ENCODE measurements around the gene MAP2K5.
A peak's percentile ranks its signal among the peaks of the same experiment; 100 is the strongest.

MAP2K5 gene

GRCh38 chr15:67836477-67836876 lies 294.0 kb downstream of the MAP2K5 start:
- H3K9me3 ChIP-seq (ENCODE audit: control insufficient read depth, insufficient read depth, low read depth, low read length): no peaks in the 10 kb centered on the region
- H3K4me3 ChIP-seq (ENCODE audit: low read depth, low read length): no peak overlapping the region
- TF ChIP-seq ZNF660 (tag by site-specific recombination; IDR thresholded peaks at IDR 0.05): peak; percentile 69; the same call in 1 of the 2 replicates
- TF ChIP-seq ZXDB (tag by site-specific recombination; IDR thresholded peaks at IDR 0.05): 0 out of 2 replicates have a peak, but pooled peaks have one; percentile 23
- TF ChIP-seq ZNF623 (tag by site-specific recombination; IDR thresholded peaks at IDR 0.05): no peak
- no peak for TF ChIP-seq ZBTB10 (tag by site-specific recombination; IDR thresholded peaks at IDR 0.05)
- TF ChIP-seq ZNF37A (tag by site-specific recombination; IDR thresholded peaks at IDR 0.05): no peak
- 0 out of 2 replicates have a peak, but pooled peaks have one; percentile 10 for TF ChIP-seq ZNF335 (tag by site-specific recombination; conservative IDR thresholded peaks at IDR 0.05)
- TF ChIP-seq GLIS1 (tag by site-specific recombination; IDR thresholded peaks at IDR 0.05): 0 out of 2 replicates have a peak, but pooled peaks have one; percentile 18
- peak; percentile 77 for TF ChIP-seq ZNF654 (tag by site-specific recombination; IDR thresholded peaks at IDR 0.05; ENCODE audit: low read depth)
- TF ChIP-seq ZNF362 (tag by site-specific recombination; IDR thresholded peaks at IDR 0.05): peak; percentile 80; the same call in 1 of the 2 replicates
- TF ChIP-seq, protein P1, sequence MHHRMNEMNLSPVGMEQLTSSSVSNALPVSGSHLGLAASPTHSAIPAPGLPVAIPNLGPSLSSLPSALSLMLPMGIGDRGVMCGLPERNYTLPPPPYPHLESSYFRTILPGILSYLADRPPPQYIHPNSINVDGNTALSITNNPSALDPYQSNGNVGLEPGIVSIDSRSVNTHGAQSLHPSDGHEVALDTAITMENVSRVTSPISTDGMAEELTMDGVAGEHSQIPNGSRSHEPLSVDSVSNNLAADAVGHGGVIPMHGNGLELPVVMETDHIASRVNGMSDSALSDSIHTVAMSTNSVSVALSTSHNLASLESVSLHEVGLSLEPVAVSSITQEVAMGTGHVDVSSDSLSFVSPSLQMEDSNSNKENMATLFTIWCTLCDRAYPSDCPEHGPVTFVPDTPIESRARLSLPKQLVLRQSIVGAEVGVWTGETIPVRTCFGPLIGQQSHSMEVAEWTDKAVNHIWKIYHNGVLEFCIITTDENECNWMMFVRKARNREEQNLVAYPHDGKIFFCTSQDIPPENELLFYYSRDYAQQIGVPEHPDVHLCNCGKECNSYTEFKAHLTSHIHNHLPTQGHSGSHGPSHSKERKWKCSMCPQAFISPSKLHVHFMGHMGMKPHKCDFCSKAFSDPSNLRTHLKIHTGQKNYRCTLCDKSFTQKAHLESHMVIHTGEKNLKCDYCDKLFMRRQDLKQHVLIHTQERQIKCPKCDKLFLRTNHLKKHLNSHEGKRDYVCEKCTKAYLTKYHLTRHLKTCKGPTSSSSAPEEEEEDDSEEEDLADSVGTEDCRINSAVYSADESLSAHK (tag by site-specific recombination; IDR thresholded peaks at IDR 0.05): no peak
- TF ChIP-seq ZNF558 (tag by site-specific recombination; IDR thresholded peaks at IDR 0.05): no peak
- no peak for TF ChIP-seq ZNF600 (tag by site-specific recombination; IDR thresholded peaks at IDR 0.05)
- TF ChIP-seq ZBTB21 (tag by site-specific recombination; IDR thresholded peaks at IDR 0.05): no peak
- TF ChIP-seq KLF10 (tag by site-specific recombination; IDR thresholded peaks at IDR 0.05): 0 out of 2 replicates have a peak, but pooled peaks have one; percentile 35
- TF ChIP-seq, protein P2, sequence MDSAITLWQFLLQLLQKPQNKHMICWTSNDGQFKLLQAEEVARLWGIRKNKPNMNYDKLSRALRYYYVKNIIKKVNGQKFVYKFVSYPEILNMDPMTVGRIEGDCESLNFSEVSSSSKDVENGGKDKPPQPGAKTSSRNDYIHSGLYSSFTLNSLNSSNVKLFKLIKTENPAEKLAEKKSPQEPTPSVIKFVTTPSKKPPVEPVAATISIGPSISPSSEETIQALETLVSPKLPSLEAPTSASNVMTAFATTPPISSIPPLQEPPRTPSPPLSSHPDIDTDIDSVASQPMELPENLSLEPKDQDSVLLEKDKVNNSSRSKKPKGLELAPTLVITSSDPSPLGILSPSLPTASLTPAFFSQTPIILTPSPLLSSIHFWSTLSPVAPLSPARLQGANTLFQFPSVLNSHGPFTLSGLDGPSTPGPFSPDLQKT (IDR thresholded peaks at IDR 0.05; ENCODE audit: borderline replicate concordance, low read depth, low read length): no peak
- no peak for TF ChIP-seq ZNF830 (tag by site-specific recombination; IDR thresholded peaks at IDR 0.05; ENCODE audit: low read depth)
- TF ChIP-seq, protein P3, sequence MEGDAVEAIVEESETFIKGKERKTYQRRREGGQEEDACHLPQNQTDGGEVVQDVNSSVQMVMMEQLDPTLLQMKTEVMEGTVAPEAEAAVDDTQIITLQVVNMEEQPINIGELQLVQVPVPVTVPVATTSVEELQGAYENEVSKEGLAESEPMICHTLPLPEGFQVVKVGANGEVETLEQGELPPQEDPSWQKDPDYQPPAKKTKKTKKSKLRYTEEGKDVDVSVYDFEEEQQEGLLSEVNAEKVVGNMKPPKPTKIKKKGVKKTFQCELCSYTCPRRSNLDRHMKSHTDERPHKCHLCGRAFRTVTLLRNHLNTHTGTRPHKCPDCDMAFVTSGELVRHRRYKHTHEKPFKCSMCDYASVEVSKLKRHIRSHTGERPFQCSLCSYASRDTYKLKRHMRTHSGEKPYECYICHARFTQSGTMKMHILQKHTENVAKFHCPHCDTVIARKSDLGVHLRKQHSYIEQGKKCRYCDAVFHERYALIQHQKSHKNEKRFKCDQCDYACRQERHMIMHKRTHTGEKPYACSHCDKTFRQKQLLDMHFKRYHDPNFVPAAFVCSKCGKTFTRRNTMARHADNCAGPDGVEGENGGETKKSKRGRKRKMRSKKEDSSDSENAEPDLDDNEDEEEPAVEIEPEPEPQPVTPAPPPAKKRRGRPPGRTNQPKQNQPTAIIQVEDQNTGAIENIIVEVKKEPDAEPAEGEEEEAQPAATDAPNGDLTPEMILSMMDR (tag by site-specific recombination; IDR thresholded peaks at IDR 0.05): peak; percentile 59; the same call in 1 of the 2 replicates
- no peak for TF ChIP-seq ZSCAN23 (tag by site-specific recombination; IDR thresholded peaks at IDR 0.05)
- CTCF ChIA-PET: interaction anchor here (0.6 to 4.3 kb wide), 24 partner anchors 10 to 895 kb away, joined by 3 to 59 read pairs (median 4); no protein-coding TSS in a partner anchor
- no peak overlapping the region for H3K27ac ChIP-seq (ENCODE audit: extremely low read depth, low read depth, low read length)
- H3K36me3 ChIP-seq (ENCODE audit: control insufficient read depth in 2 of 2, insufficient read depth in 1 of 2, low read length in 2 of 2): no peaks in the 10 kb centered on the region
- POLR2A ChIA-PET: no interaction called here
- no peaks in the 10 kb centered on the region; the same call in 1 of the 2 replicates for H3K4me1 ChIP-seq (ENCODE audit: control insufficient read depth, insufficient read depth, low read length)
